Measurements from ENCODE around the gene KRT80. TPM values are rescaled to one million over a fixed set of nuclear protein-coding genes. Genes with fewer than 3 reads are reported as not detected.

Gene KRT80
- total and polyA plus RNA-seq, 2 donors (not counting 3 experiments of a cell fraction or from before 2014, with no cell fraction given), result 13.6 to 23.7 TPM

DNA sequence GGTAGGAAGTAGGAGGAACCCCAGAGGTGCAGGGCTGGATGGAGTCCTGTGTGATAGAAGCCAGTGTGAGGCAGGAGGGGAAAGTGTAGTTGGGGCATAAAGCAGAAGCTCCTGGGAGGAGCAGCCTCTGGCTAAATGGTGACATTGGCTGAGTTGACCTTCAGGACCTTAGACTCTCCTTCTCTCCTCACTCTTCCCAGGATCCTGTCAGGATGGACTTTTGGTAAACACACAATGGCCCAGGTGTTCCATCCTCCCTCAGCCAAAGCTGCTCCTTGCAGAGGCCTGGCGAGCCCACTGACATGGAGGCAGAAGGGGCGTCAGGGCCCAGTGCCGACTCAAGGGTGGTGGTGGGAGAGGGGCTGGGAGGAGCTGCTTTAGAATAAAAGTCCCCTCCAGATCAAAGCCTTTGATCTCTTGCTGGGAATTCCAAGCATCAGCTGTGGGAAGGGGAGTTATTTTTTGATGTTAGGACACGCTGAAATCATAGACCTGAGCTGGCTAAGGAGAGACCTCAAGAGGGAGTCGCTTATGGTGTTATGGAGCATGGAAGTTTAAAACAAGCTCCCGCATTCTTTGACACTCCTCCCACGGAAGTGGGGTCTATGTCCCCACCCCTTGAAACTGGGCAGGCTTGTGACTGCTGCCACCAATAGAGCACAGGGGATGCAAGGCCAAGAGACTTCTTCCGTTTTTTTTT is 68.2 kb downstream of the KRT80 start:
- Histone ChIP-seq H3K27me3 (ENCODE audit: control insufficient read depth in 2 of 2, insufficient read depth in 2 of 2, low read length in 2 of 2) (no peaks in the 10 kb centered on the region), H3K4me1 (ENCODE audit: control insufficient read depth, extremely low read depth, insufficient read depth, low read length) (peaks cover 37% of the 10 kb centered on the region), H3K36me3 (ENCODE audit: control insufficient read depth in 2 of 2, extremely low read depth in 1 of 2, insufficient read depth in 2 of 2, low read length in 2 of 2) (no peaks in the 10 kb centered on the region), H3K79me2 (ENCODE audit: control insufficient read depth, insufficient read depth, low read length) (no peaks in the 10 kb centered on the region), H3K4me2 (ENCODE audit: insufficient read depth, low read length) (no peak overlapping the region), H3K9me3 (replicated peaks; ENCODE audit: control insufficient read depth, insufficient read depth, low read length) (no peaks in the 10 kb centered on the region), H4K20me1 (replicated peaks; ENCODE audit: control insufficient read depth, extremely low read depth, insufficient read depth, low read length) (no peaks in the 10 kb centered on the region), H3K9ac (replicated peaks; ENCODE audit: extremely low read depth, insufficient read depth, low read length) (no peak overlapping the region), H2AFZ (ENCODE audit: low read depth, low read length) (no peak overlapping the region), H3K4me3 (replicated peaks in 1 of 3; ENCODE audit: insufficient read depth in 1 of 3, low read depth in 1 of 3, low read length in 3 of 3) (no peak overlapping the region), H3K9me1 (replicated peaks; ENCODE audit: control insufficient read depth, extremely low read depth, insufficient read depth, low read length) (no peaks in the 10 kb centered on the region), H3K27ac (ENCODE audit: insufficient read depth, low read depth, low read length) (no peak overlapping the region)
- dilution Hi-C loops (cut with MboI; ENCODE audit: extremely low pct_ligation_motif_present, low sequenced_read_pairs), result no loop called here
- CTCF ChIA-PET, result interaction anchor here (0.8 to 7.8 kb wide), 4 partner anchors 91 to 204 kb away, joined by 3 to 163 read pairs (median 4); no protein-coding TSS in a partner anchor
- intact Hi-C loops (cut with micrococcal nuclease), result loop anchor here (10.0 kb wide), 1 partner anchor 881 kb away; the partner anchor contains the start of gene EIF4B
- BruUV-seq (replicated peaks), result no TSS peak
- POLR2A ChIA-PET, result interaction anchor here (1.3 kb wide), 1 partner anchor 117 kb away, joined by 3 read pairs; the partner anchor contains the start of gene TAMALIN
- DNase-seq (ENCODE audit: low read depth, low spot score), result no peak
- no peak for FAIRE-seq
- TF ChIP-seq JUN (IDR thresholded peaks at IDR 0.05; ENCODE audit: borderline replicate concordance, insufficient read depth, insufficient read length, low read depth) (no peak), GATA2 (IDR thresholded peaks at IDR 0.05; ENCODE audit: insufficient read depth, insufficient read length, low read depth, low read length) (no peak), FOS (IDR thresholded peaks at IDR 0.05; ENCODE audit: borderline replicate concordance, insufficient read depth, low read length) (no peak), EZH2 (IDR thresholded peaks at IDR 0.05; ENCODE audit: borderline replicate concordance, low read depth, low read length, severe bottlenecking) (no peak), POLR2A (IDR thresholded peaks at IDR 0.05; ENCODE audit: low read depth, low read length) (no peak), MYC (IDR thresholded peaks at IDR 0.05; ENCODE audit: low read depth, low read length) (no peak), POLR2AphosphoS5 (IDR thresholded peaks at IDR 0.05; ENCODE audit: insufficient read depth, low read depth, low read length) (no peak)
- TF ChIP-seq, protein P1, sequence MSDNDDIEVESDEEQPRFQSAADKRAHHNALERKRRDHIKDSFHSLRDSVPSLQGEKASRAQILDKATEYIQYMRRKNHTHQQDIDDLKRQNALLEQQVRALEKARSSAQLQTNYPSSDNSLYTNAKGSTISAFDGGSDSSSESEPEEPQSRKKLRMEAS (IDR thresholded peaks at IDR 0.05; ENCODE audit: insufficient read depth, insufficient read length), result no peak
- TF ChIP-seq, protein P2, sequence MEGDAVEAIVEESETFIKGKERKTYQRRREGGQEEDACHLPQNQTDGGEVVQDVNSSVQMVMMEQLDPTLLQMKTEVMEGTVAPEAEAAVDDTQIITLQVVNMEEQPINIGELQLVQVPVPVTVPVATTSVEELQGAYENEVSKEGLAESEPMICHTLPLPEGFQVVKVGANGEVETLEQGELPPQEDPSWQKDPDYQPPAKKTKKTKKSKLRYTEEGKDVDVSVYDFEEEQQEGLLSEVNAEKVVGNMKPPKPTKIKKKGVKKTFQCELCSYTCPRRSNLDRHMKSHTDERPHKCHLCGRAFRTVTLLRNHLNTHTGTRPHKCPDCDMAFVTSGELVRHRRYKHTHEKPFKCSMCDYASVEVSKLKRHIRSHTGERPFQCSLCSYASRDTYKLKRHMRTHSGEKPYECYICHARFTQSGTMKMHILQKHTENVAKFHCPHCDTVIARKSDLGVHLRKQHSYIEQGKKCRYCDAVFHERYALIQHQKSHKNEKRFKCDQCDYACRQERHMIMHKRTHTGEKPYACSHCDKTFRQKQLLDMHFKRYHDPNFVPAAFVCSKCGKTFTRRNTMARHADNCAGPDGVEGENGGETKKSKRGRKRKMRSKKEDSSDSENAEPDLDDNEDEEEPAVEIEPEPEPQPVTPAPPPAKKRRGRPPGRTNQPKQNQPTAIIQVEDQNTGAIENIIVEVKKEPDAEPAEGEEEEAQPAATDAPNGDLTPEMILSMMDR (IDR thresholded peaks at IDR 0.05; ENCODE audit: extremely low read depth in 1 of 2, insufficient read depth in 1 of 2, low read depth in 1 of 2, low read length in 2 of 2), result no peak

Measured in endothelial cell of umbilical vein (primary cell).